Femur (tissue), 1 donor: ENCODE measurements around the gene TIPARP.
"Not testable (repeated sequence)": the region's sequence is repeated elsewhere in the genome, so short reads cannot be mapped to it uniquely, and the experiment has no call there.

Experiments
- DNase-seq: peaks from one replicate; pipeline ENCODE4 v3.0.0-alpha.2; 2017

Gene TIPARP

GRCh38 chr3:156716105-156716862 lies 41.9 kb downstream of the TIPARP start:
- DNase-seq = no peak

GRCh38 chr3:156718622-156719306 lies 44.4 kb downstream of the TIPARP start:
- DNase-seq = no peak

- no peak for DNase-seq
These were observed 46.4 kb downstream of the TIPARP start for GRCh38 chr3:156720826-156721225.

- DNase-seq = no peak
These were observed 47.6 kb downstream of the TIPARP start for GRCh38 chr3:156721687-156722618.

- DNase-seq = no peak
These were observed 48.8 kb downstream of the TIPARP start for GRCh38 chr3:156723182-156723619.

- DNase-seq = no peak
These were observed 51.3 kb downstream of the TIPARP start for GRCh38 chr3:156725682-156726081.

GRCh38 chr3:156726456-156726855 lies 52.1 kb downstream of the TIPARP start:
- no peak for DNase-seq

- no peak for DNase-seq
These were observed 53.3 kb downstream of the TIPARP start for GRCh38 chr3:156727519-156728205.

GRCh38 chr3:156728267-156728985 lies 54.0 kb downstream of the TIPARP start:
- DNase-seq = no peak

- DNase-seq = no peak
These were observed 55.2 kb downstream of the TIPARP start for GRCh38 chr3:156729460-156730179.

GRCh38 chr3:156731813-156732212 lies 57.4 kb downstream of the TIPARP start:
- no peak for DNase-seq

GRCh38 chr3:156732261-156732660 lies 57.9 kb downstream of the TIPARP start:
- no peak for DNase-seq

GRCh38 chr3:156732715-156733421 lies 58.5 kb downstream of the TIPARP start:
- DNase-seq = no peak

- not testable (repeated sequence) for DNase-seq
These were observed 60.3 kb downstream of the TIPARP start for GRCh38 chr3:156734661-156735060.

GRCh38 chr3:156735471-156735870 lies 61.1 kb downstream of the TIPARP start:
- no peak for DNase-seq

GRCh38 chr3:156737049-156737448 lies 62.7 kb downstream of the TIPARP start:
- DNase-seq = not testable (repeated sequence)

GRCh38 chr3:156738251-156738650 lies 63.9 kb downstream of the TIPARP start:
- no peak for DNase-seq

- no peak for DNase-seq
These were observed 65.6 kb downstream of the TIPARP start for GRCh38 chr3:156739976-156740375.

- DNase-seq = not testable (repeated sequence)
These were observed 66.2 kb downstream of the TIPARP start for GRCh38 chr3:156740581-156740980.

- no peak for DNase-seq
These were observed 67.5 kb downstream of the TIPARP start for GRCh38 chr3:156741935-156742334.
